Measurements from ENCODE around the gene DEXI.

Gene DEXI

DNA sequence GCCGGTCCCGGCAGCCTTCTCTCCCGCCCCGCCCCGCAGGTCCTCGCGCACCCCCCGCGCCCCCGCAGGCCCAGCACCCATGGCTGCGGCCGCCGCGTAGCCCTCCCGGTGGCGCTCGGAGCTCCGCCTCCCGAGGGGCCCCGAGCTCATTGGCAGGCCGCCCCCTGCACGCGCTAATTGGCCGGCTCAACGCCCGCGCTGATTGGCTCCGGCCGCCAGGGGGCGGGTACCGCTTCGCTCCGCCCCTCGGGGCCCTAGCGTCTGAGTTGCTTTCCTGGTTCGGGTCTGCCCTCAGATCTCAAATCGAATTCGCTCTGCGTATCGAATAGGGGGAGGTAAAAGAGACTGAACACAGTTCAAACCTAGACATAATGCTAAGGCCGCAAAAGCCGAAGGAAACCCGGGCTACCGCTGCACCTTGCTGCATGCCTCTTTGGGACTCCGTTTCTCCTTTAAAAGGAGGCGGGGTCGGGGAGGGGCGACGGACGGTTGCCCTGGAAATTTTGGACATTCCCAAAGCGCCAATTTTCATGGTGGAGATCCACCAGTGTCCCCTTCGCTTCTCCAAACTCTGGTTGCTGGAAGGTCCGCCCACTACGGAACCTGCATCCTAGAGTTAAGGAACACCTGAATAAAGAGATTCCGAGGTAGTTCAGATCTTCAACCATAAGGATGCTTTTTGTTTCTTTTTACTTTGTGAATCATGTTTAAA lies at the start of gene DEXI:
DEXI (minus strand) TSS at position 117 of the 712 bp plus-strand sequence. CDS start 463 bp downstream, outside the sequence.
- Mint-ChIP-seq H3K4me1 (peaks cover 85% of the 10 kb centered on the region), H3K27ac (peak within 1 kb of the TSS; percentile 92 to 95), H3K27me3 (no peaks in the 10 kb centered on the region), H3K9me3 (no peaks in the 10 kb centered on the region), H3K4me3 (peak within 1 kb of the TSS; percentile 79 to 87)
- ATAC-seq, result peak; percentile 85
- DNase-seq, result peak; percentile 96 to 97

DNA sequence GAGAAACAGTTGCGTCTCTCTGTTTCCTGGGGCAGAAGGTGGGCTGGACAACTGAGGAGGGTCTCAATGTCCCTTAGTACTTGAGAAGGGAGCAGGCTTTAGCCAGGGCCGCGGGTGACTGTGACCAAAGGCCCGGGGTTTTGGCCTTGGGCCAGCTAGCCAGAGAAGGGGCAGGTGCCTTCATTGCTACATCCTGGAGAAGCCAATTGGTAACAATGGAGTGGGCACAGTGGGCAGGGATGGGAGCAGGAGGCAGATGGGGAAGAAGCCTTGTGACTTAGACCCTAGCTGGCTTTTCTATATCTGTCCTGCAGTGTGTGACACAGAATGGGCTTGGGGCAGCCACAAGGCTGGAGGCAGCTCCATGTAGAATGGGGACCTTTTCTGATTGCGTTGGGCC lies 48.1 kb upstream of the DEXI start:
- no peak overlapping the region for H3K27ac Mint-ChIP-seq
- peaks cover 72% of the 10 kb centered on the region for H3K4me1 Mint-ChIP-seq
- DNase-seq (no peak), ATAC-seq (no peak)
- no peak overlapping the region for H3K4me3 Mint-ChIP-seq
- H3K27me3 Mint-ChIP-seq, result no peaks in the 10 kb centered on the region
- no peaks in the 10 kb centered on the region for H3K9me3 Mint-ChIP-seq

- H3K27me3 Mint-ChIP-seq, result no peaks in the 10 kb centered on the region
- no peak for DNase-seq
- peaks cover 73% of the 10 kb centered on the region for H3K4me1 Mint-ChIP-seq
- peak overlapping the region; percentile 59 to 92 for H3K27ac Mint-ChIP-seq
- peak overlapping the region in 1 of 2 donors; percentile 70 for H3K4me3 Mint-ChIP-seq
- no peak for ATAC-seq
- no peaks in the 10 kb centered on the region for H3K9me3 Mint-ChIP-seq
Observed at GRCh38 chr16:10989559-10989958, 47.3 kb upstream of the DEXI start.

- H3K4me1 Mint-ChIP-seq, result peaks cover 79% of the 10 kb centered on the region
- peak overlapping the region; percentile 59 to 92 for H3K27ac Mint-ChIP-seq
- ATAC-seq, result peak; percentile 29
- no peaks in the 10 kb centered on the region for H3K27me3 Mint-ChIP-seq
- no peak for DNase-seq
- H3K4me3 Mint-ChIP-seq, result peak overlapping the region; percentile 70 to 76
- no peaks in the 10 kb centered on the region for H3K9me3 Mint-ChIP-seq
Observed at GRCh38 chr16:10988879-10989278, 46.6 kb upstream of the DEXI start.

GRCh38 chr16:10988164-10988803 lies 46.0 kb upstream of the DEXI start:
- DNase-seq (peak; percentile 68 to 89), ATAC-seq (peak; percentile 95)
- Mint-ChIP-seq H3K9me3 (no peaks in the 10 kb centered on the region), H3K4me1 (peaks cover 79% of the 10 kb centered on the region), H3K4me3 (peak overlapping the region; percentile 70 to 76), H3K27me3 (no peaks in the 10 kb centered on the region), H3K27ac (peak overlapping the region; percentile 59 to 92)

GRCh38 chr16:10987361-10988163 lies 45.3 kb upstream of the DEXI start:
- H3K4me1 Mint-ChIP-seq, result peaks cover 72% of the 10 kb centered on the region
- H3K4me3 Mint-ChIP-seq, result peak overlapping the region; percentile 70 to 76
- H3K9me3 Mint-ChIP-seq, result no peaks in the 10 kb centered on the region
- peak overlapping the region; percentile 85 to 92 for H3K27ac Mint-ChIP-seq
- DNase-seq, result no peak
- peak; percentile 56 for ATAC-seq
- no peaks in the 10 kb centered on the region for H3K27me3 Mint-ChIP-seq

DNA sequence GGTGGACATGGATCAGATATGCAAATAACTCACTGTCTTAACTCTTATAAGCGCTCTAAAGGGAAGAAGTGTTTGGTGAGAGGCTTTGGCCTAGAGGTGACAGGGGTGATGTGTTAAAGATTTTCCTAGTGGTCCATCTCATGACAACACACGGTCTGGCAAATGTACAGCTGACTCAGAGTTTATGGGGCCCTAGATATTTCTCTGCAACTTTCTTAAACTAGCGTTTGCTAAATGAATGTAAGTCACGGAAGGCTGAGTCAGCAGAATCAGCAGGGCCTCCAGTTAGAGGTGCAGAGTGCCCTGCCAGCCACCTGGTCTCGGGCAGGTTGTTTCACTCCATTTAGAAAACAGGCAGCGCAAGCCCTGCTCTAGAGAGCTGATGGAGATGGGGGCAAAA lies 42.2 kb upstream of the DEXI start:
- Mint-ChIP-seq H3K27ac (peak overlapping the region in 1 of 2 donors; percentile 78), H3K27me3 (no peaks in the 10 kb centered on the region), H3K4me3 (no peak overlapping the region), H3K4me1 (peaks cover 41% of the 10 kb centered on the region), H3K9me3 (no peaks in the 10 kb centered on the region)
- ATAC-seq (no peak), DNase-seq (no peak)

- Mint-ChIP-seq H3K4me3 (no peak overlapping the region), H3K27me3 (no peaks in the 10 kb centered on the region), H3K27ac (no peak overlapping the region), H3K9me3 (no peaks in the 10 kb centered on the region), H3K4me1 (peaks cover 28% of the 10 kb centered on the region)
- ATAC-seq, result no peak
- DNase-seq, result no peak
Observed at GRCh38 chr16:10983159-10983558, 40.9 kb upstream of the DEXI start.

DNA sequence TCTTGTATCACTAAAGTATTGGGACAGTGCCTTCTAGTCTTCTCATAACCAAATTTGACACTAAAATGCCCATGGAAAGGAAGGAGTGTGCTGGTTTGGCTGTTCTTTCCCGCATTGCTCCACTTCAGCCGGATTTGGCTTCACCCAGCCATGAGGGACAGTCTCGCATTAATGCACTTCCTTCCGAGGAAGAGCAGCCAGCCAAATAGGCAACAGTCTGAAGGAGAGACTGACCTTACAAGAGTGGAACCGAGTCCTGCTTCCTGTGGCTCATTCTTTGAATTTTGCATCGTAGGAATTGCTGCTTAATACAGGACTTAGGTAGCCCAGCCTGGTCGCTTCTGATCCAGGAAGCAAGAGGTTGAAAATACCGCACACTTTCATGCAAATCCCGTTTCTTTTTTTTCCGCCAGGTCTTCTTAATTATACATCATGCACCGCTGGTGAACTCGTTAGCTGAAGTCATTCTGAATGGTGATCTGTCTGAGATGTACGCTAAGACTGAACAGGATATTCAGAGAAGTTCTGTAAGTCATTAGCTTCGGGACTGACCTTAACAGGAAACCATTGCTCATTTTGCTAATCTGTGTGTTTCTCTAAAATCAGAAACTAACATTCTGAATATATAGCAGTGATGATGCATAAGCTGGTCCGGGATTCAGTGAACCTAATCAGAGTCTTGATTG lies 40.3 kb upstream of the DEXI start:
- ATAC-seq (no peak), DNase-seq (no peak)
- Mint-ChIP-seq H3K4me1 (peaks cover 28% of the 10 kb centered on the region), H3K27ac (peak overlapping the region in 1 of 2 donors; percentile 42), H3K9me3 (no peaks in the 10 kb centered on the region), H3K4me3 (no peak overlapping the region), H3K27me3 (no peaks in the 10 kb centered on the region)

- H3K4me1 Mint-ChIP-seq, result peaks cover 27% of the 10 kb centered on the region
- H3K4me3 Mint-ChIP-seq, result no peak overlapping the region
- H3K9me3 Mint-ChIP-seq, result no peaks in the 10 kb centered on the region
- H3K27me3 Mint-ChIP-seq, result no peaks in the 10 kb centered on the region
- DNase-seq, result peak; percentile 42 to 62
- H3K27ac Mint-ChIP-seq, result peak overlapping the region in 1 of 2 donors; percentile 48
- ATAC-seq, result peak; percentile 99
Observed at GRCh38 chr16:10981697-10982216, 39.5 kb upstream of the DEXI start.

- Mint-ChIP-seq H3K9me3 (no peaks in the 10 kb centered on the region), H3K4me3 (no peak overlapping the region), H3K27me3 (no peaks in the 10 kb centered on the region), H3K4me1 (peaks cover 20% of the 10 kb centered on the region), H3K27ac (no peak overlapping the region)
- DNase-seq (no peak), ATAC-seq (no peak)
Observed at GRCh38 chr16:10980813-10981212, 38.5 kb upstream of the DEXI start.

GRCh38 chr16:10979717-10980601 lies 37.7 kb upstream of the DEXI start:
- no peak for ATAC-seq
- DNase-seq, result no peak
- Mint-ChIP-seq H3K4me1 (peaks cover 20% of the 10 kb centered on the region), H3K9me3 (no peaks in the 10 kb centered on the region), H3K4me3 (no peak overlapping the region), H3K27ac (no peak overlapping the region), H3K27me3 (no peaks in the 10 kb centered on the region)

- H3K4me3 Mint-ChIP-seq, result no peak overlapping the region
- DNase-seq (no peak), ATAC-seq (no peak)
- H3K27ac Mint-ChIP-seq, result no peak overlapping the region
- peaks cover 19% of the 10 kb centered on the region for H3K4me1 Mint-ChIP-seq
- no peaks in the 10 kb centered on the region for H3K27me3 Mint-ChIP-seq
- H3K9me3 Mint-ChIP-seq, result no peaks in the 10 kb centered on the region
Observed at GRCh38 chr16:10978871-10979446, 36.7 kb upstream of the DEXI start.

- Mint-ChIP-seq H3K27ac (no peak overlapping the region), H3K4me3 (no peak overlapping the region), H3K4me1 (peaks cover 24% of the 10 kb centered on the region), H3K9me3 (no peaks in the 10 kb centered on the region), H3K27me3 (no peaks in the 10 kb centered on the region)
- ATAC-seq (no peak), DNase-seq (no peak)
Observed at GRCh38 chr16:10978124-10978523, 35.9 kb upstream of the DEXI start.

All from stimulated activated naive CD8-positive, alpha-beta T cell treated with anti-CD3 and anti-CD28 coated beads, Interleukin-15, amount 100 ng/mL, for 72 hours (primary cell).